GM10847 (cell line): ENCODE results near the gene WDFY3.

Source experiments
- POLR2A ChIP-seq: IDR thresholded peaks from 2 replicates; pipeline ENCODE4 v1.6.1; 2011; ENCODE audit not compliant: insufficient read length; ENCODE audit errors: extremely low read depth

The WDFY3 gene

GRCh38 chr4:84924434-84924833 lies 42.1 kb downstream of the WDFY3 start:
- TF ChIP-seq POLR2A = no peak

GRCh38 chr4:84920617-84921016 lies 45.9 kb downstream of the WDFY3 start:
- TF ChIP-seq POLR2A = no peak

- TF ChIP-seq POLR2A = no peak
Measured at GRCh38 chr4:84917869-84918600, 48.5 kb downstream of the WDFY3 start.

GRCh38 chr4:84917086-84917821 lies 49.2 kb downstream of the WDFY3 start:
- TF ChIP-seq POLR2A = no peak

GRCh38 chr4:84916227-84916626 lies 50.3 kb downstream of the WDFY3 start:
- no peak for TF ChIP-seq POLR2A

- no peak for TF ChIP-seq POLR2A
Measured at GRCh38 chr4:84915396-84915780, 51.1 kb downstream of the WDFY3 start.

GRCh38 chr4:84914686-84915395 lies 51.6 kb downstream of the WDFY3 start:
- TF ChIP-seq POLR2A = no peak

GRCh38 chr4:84913176-84913575 lies 53.3 kb downstream of the WDFY3 start:
- TF ChIP-seq POLR2A = no peak

GRCh38 chr4:84912741-84913140 lies 53.7 kb downstream of the WDFY3 start:
- no peak for TF ChIP-seq POLR2A

GRCh38 chr4:84908876-84909275 lies 57.6 kb downstream of the WDFY3 start:
- TF ChIP-seq POLR2A = no peak

- no peak for TF ChIP-seq POLR2A
Measured at GRCh38 chr4:84907145-84907544, 59.3 kb downstream of the WDFY3 start.

GRCh38 chr4:84905646-84906045 lies 60.8 kb downstream of the WDFY3 start:
- TF ChIP-seq POLR2A = no peak

- no peak for TF ChIP-seq POLR2A
Measured at GRCh38 chr4:84901740-84902281, 64.7 kb downstream of the WDFY3 start.

- TF ChIP-seq POLR2A = no peak
Measured at GRCh38 chr4:84901173-84901572, 65.3 kb downstream of the WDFY3 start.

- no peak for TF ChIP-seq POLR2A
Measured at GRCh38 chr4:84899616-84900015, 66.9 kb downstream of the WDFY3 start.

- TF ChIP-seq POLR2A = no peak
Measured at GRCh38 chr4:84897516-84897915, 69.0 kb downstream of the WDFY3 start.
